ENCODE data around the gene DGKG.

The DGKG gene

DNA sequence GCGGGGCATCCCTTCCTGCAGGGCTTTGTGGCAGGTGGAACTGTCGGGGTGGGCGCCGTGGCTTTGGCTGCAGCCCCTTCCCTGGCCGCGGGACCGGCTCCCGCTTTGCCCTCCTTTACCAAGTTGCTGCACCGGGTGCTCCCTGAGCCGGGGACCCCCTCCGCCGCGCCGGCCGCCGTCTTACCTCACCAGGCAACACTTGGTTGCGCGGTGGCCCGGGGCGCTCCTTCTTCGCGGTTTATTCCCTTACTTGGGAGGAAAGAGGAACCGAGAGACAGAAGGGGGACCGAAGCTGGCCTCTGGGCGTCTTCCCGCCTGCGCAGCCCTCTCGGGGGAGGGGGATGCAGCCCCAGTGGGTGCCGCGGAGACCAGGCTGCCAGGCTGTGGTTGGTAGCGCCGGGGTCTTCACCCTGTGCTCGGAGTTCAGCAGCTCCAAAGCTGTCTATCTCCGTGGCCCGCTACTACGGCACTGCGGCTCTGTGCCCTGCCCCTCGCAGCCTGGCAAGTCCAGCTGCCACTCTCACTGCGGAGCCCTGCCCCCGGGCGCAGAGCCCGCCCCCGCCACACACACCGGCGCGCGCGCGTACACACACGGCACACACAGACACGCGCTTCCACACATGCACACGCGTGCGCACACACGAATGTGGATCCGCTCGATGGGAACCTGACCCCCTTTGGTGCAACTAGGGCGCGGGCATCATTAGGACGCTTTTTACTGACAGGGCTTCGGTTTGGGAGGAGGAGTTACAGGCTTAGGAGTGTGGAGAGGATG lies at the start of gene DGKG:
DGKG (minus strand) TSS at position 473 of the 775 bp plus-strand sequence. CDS start 41,775 bp downstream, outside the sequence.
- Mint-ChIP-seq H3K36me3 (ENCODE audit: low read depth) (no peaks in the 10 kb centered on the region), H3K27me3 (peaks cover 61% of the 10 kb centered on the region), H3K4me3 (peak within 1 kb of the TSS; percentile 47), H3K27ac (no peak within 1 kb of the TSS), H3K4me1 (ENCODE audit: low read depth) (peaks cover 14% of the 10 kb centered on the region), H3K9me3 (no peaks in the 10 kb centered on the region)

DNA sequence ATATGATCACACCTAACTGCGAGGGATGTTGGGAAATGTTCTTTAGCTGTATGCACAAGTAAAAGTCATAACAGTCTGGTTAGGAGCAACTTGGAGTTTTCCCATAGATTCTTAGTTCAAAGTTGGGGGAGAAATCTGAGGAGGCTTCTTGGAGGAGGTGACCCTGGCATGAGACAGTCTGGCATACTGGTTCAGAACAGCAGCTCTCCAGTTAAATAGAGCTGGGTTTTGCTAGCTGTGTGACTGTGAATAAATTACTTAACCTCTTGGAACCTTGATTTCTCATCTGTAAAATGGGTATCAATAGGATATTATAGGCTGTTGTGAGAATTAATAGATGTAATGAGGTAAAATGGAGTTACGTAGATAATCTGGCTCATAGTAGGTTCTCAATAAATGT lies 49.1 kb upstream of the DGKG start:
- Mint-ChIP-seq H3K27me3 (peaks cover 23% of the 10 kb centered on the region), H3K36me3 (ENCODE audit: low read depth) (no peaks in the 10 kb centered on the region), H3K4me3 (no peak overlapping the region), H3K4me1 (ENCODE audit: low read depth) (peaks cover 37% of the 10 kb centered on the region), H3K27ac (no peak overlapping the region), H3K9me3 (no peaks in the 10 kb centered on the region)

DNA sequence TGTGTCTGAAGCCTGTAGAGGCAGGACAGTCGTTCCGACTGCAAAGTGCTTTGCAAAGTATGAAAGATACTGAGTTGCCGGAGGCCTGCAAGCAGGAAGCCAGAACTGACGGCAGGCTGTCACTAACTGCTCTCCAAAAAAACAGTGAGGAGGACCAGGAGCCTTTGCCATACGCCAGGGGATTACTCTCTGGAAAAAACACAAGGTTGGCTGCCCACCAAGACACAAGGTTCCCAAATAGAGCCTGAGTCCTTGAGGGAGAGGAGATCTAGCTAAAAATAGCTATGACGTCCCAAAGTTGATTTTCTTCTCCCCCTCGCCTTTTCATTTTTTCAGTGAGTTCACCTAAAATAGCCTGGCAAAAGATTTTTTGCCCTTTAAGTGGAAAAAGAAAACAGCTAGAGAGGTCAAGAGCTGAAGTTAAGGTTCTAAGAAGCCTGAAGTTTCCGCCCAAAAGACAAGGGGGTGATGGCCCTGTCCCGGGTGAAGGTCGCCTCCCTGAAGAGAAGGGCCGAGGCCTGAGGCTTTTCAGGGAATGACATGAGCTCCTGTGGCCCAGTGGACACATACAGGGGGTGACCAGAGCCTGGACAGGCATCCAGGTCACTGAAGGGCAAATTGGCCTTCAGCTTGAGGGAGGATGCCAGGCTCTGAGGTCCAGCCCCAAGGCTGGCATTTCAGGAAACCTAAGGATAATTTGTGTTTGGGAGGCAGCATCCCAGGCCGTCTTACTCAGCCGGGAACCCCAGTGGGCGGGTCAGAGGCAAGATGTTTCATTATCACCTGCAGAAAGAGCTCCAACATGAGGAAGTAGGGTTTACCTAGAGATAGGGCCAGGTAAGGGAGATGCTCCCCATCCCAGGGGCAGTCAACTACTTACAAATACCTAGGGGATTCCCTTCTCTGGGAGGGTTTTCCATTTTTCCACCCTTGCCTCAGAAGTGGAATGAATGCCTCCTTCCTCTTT lies 44.9 kb upstream of the DGKG start:
- Mint-ChIP-seq H3K4me1 (ENCODE audit: low read depth) (peaks cover 14% of the 10 kb centered on the region), H3K27ac (no peak overlapping the region), H3K27me3 (peaks cover 11% of the 10 kb centered on the region), H3K9me3 (no peaks in the 10 kb centered on the region), H3K4me3 (no peak overlapping the region), H3K36me3 (ENCODE audit: low read depth) (no peaks in the 10 kb centered on the region)

DNA sequence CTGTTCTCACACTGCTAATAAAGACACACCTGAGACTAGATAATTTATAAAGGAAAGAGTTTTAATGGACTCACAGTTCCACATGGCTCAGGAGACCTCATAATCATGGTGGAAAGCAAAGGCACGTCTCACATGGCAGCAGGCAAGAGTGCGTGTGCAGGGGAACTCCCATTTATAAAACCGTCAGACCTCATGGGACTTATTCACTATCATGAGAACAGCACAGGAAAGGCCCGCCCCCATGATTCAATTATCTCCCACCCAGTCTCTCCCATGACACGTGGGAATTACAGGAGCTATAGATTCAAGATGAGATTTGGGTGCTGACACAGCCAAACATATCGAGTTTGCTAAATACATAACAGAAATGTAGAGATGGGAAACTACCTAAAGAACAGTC lies 39.5 kb upstream of the DGKG start:
- H3K4me3 Mint-ChIP-seq, result no peak overlapping the region
- peaks cover 10% of the 10 kb centered on the region for H3K27me3 Mint-ChIP-seq
- H3K4me1 Mint-ChIP-seq (ENCODE audit: low read depth), result peaks cover 10% of the 10 kb centered on the region
- no peaks in the 10 kb centered on the region for H3K36me3 Mint-ChIP-seq (ENCODE audit: low read depth)
- no peak overlapping the region for H3K27ac Mint-ChIP-seq
- H3K9me3 Mint-ChIP-seq, result no peaks in the 10 kb centered on the region

DNA sequence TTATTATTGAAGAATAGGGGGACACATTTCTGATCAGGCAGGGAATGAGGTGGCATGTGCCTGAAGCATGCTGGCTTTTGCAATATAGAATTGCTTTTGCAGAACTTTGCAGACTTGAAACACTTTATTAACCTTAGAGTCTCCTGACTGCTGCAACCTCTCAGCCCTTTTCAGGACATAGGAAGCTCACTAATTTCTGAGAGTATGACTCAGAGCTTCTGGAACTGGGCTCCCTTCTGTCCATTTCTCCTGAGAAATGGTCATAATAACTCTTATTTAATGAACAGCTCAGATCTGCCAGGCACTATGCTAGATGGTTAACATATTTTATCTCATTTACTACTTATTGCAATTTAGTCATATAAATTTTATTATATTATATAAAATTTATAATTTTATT lies 38.6 kb upstream of the DGKG start:
- H3K9me3 Mint-ChIP-seq, result no peaks in the 10 kb centered on the region
- no peak overlapping the region for H3K27ac Mint-ChIP-seq
- H3K4me3 Mint-ChIP-seq, result no peak overlapping the region
- peaks cover 10% of the 10 kb centered on the region for H3K4me1 Mint-ChIP-seq (ENCODE audit: low read depth)
- no peaks in the 10 kb centered on the region for H3K36me3 Mint-ChIP-seq (ENCODE audit: low read depth)
- H3K27me3 Mint-ChIP-seq, result peaks cover 10% of the 10 kb centered on the region

DNA sequence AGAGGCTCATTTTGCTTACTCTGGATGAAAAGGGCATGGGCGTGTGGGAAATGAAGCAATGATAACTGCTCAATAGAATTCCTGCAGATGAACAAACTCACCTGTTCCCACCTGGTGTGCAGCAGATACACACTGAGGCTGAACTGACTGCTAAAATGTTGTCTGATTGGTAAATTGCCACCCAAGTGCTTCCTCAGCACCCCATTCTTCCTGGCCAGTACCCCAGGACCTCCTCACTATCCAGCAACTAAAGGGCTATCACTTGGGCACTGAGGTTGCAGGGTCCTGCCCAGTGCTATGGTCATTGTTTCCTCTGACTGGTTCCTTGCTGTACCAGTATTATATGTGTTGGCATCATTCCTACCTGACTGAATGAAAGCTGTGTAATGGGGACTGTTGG lies 38.0 kb upstream of the DGKG start:
- no peaks in the 10 kb centered on the region for H3K9me3 Mint-ChIP-seq
- H3K27me3 Mint-ChIP-seq, result peaks cover 10% of the 10 kb centered on the region

DNA sequence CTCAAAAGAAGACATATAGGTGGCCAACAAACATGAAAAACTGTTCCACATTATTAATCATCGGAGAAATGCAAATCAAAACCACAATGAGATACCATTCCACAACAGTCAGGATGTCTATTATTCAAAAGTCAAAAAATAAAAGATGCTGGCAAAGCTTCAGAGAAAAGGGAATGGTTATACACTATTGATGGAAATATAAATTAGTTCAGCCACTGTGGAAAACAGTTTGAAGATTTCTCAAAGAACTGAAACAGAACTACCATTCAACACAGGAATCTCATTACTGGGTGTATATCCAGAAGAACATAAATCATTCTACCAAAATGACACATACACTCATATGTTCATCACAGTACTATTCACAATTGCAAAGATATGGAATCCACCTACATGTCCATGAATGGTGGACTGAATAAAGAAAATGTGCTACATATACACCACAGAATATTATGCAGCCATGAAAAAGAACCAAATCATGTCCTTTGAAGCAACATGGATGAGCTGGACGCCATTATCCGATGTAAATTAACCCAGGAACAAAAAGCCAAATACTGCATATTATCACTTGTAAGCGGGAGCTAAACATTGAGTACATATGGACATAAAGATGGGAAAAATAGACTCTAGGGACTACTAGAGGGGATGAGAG lies 32.7 kb upstream of the DGKG start:
- Mint-ChIP-seq H3K36me3 (ENCODE audit: low read depth) (peaks cover 4% of the 10 kb centered on the region), H3K27me3 (peaks cover 11% of the 10 kb centered on the region), H3K4me3 (no peak overlapping the region), H3K4me1 (ENCODE audit: low read depth) (no peaks in the 10 kb centered on the region), H3K9me3 (peaks cover 9% of the 10 kb centered on the region), H3K27ac (no peak overlapping the region)

More for the DNA sequence above, 38.0 kb upstream of the DGKG start:
- Mint-ChIP-seq H3K27ac (no peak overlapping the region), H3K36me3 (ENCODE audit: low read depth) (no peaks in the 10 kb centered on the region), H3K4me1 (ENCODE audit: low read depth) (peaks cover 10% of the 10 kb centered on the region), H3K4me3 (no peak overlapping the region)

DNA sequence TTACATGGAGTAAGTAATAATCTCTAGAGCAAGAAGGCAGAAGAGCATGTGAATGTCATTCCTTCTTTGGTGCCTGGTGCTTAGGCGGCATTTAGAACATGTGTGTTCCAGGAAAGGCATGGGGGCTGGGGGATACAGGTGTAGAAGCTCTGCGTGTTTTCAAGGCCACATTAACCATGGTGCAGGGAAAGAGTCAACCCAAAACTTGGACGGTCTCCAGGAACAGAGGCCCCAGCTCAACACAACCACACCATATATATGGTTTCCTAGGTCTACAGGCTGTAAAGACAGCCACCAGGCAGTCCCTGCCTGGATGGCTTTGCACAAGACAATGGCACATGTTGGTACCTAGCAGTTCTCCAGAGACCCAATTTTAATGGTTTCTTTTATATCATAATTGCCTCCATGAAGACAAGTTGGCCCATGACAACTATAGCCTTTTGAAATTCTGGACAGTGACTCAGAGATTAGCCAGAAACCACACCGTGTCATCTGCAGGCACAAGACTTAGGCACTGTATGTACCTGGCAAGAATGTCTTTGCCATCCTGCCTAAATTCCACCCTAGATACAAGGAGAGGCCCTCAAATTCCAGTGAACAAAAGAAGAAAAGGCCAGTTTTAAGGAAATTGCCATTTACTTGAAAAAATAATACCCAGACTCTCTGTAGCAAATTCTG lies 25.0 kb upstream of the DGKG start:
- peaks cover 9% of the 10 kb centered on the region for H3K4me1 Mint-ChIP-seq (ENCODE audit: low read depth)
- no peaks in the 10 kb centered on the region for H3K27me3 Mint-ChIP-seq
- peaks cover 3% of the 10 kb centered on the region for H3K9me3 Mint-ChIP-seq
- no peak overlapping the region for H3K27ac Mint-ChIP-seq
- no peaks in the 10 kb centered on the region for H3K36me3 Mint-ChIP-seq (ENCODE audit: low read depth)
- H3K4me3 Mint-ChIP-seq, result no peak overlapping the region

DNA sequence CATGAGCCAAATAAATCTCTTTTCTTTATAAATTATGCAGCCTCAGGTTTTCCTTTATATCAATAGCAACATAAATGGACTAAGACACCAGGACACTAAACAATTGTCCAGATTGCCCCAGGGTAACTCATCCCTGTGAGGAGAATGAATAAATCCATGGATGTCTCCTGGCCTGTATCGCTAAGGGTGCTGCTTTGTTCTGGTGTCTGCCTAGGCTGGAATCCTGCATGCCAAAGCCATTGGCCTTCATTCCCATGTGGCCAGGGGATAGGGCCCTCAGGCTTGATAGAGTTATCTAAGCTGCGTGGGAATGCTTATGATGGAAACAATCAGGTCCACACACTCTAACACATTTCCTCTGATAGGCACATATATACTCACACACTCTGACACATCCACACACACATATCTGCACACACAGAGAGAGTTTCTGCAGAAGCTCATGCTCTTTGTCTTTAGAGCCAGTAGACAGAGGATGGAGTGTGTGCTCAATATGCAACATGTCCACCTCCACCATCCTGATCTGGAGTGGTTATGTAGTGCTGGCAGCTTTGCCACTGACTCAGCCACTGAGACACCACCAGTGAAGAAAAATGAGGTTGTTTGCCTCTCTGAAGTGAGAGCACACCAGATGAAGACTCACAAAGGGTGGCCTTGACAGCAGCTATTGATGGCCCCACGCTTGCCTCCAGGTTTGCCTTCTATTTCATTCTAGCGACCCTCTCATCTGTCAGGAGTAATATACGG lies 24.0 kb upstream of the DGKG start:
- Mint-ChIP-seq H3K9me3 (no peaks in the 10 kb centered on the region), H3K27ac (no peak overlapping the region), H3K4me3 (no peak overlapping the region), H3K4me1 (ENCODE audit: low read depth) (peaks cover 18% of the 10 kb centered on the region), H3K27me3 (no peaks in the 10 kb centered on the region), H3K36me3 (ENCODE audit: low read depth) (no peaks in the 10 kb centered on the region)

DNA sequence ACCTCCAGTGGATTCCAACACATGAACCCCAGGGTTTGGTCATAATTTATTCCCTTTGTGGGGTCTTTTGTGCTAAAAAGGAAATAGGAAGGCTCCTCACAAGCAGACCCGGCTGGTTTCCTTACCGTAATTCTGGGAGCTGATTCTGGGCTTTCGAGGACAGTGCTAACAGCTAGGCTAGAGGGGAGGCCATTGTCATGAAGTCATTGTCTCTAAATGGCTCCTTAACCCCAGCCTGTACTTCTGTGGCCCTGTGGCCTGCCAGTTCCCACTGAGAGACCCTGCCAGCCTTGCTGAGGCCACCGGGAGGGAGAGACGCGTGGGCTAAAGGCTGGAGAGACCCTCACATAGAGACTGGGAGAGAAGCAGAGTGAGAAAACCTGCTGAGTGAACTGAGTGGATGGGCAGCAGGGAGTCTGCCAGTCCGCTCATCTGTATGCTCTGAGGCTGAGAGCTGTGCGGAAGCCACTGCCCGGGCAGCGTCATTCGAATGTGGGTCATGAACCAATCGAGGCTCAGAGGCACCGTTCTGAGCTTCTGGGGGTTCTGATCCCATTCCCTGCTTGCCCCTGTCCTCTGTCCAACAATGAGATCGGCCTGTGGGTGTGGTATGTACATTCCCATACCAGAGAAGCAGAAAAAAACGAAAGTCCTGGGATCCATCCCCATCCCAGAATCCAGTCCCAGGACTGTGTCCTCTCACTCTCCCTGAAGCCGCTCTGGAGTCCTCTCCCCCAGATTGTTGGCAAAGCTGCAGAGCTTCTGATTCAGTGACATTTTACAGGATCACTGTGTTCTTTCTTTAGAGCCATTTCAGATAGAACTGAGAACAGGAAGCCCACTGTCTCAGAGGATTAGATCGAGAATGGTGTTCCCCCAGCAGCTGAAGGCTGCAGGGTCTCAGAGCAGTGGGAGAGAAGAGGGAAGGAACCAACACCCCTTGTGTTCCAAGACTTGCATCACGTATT lies 21.3 kb upstream of the DGKG start:
- H3K9me3 Mint-ChIP-seq, result peaks cover 4% of the 10 kb centered on the region
- no peak overlapping the region for H3K4me3 Mint-ChIP-seq
- H3K36me3 Mint-ChIP-seq (ENCODE audit: low read depth), result no peaks in the 10 kb centered on the region
- peaks cover 4% of the 10 kb centered on the region for H3K27me3 Mint-ChIP-seq
- peaks cover 27% of the 10 kb centered on the region for H3K4me1 Mint-ChIP-seq (ENCODE audit: low read depth)
- no peak overlapping the region for H3K27ac Mint-ChIP-seq

DNA sequence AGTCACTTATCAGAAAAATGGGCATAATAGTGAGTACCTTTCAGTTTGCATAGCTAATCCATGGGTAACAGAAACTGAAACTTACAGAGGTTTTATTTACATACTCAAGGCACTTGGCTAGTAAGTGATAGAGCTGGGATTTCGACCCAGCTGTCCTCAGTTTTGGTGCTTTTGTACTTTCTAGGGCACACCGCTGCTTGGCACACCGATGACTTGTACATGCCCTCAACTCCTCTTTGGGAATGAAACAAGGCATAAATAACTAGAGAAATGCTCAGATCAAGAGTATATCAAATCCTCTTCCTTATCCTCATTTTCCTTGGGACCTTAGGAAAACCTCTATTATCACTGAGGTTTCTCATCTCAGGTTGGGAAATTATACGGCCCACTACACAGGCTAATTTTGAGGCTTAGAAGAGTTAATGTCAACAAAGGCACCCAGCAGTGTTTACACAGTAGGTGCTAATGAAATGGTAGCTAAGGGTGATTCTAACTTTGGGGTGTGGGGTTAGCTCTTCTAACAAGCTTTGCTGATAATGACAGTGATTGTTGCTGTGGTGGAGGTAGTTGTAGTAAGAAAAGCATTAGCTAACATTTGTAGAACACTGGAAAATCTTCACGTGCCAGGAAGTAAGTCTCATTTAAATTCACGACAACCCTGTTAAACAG lies 20.3 kb upstream of the DGKG start:
- Mint-ChIP-seq H3K9me3 (peaks cover 10% of the 10 kb centered on the region), H3K27ac (no peak overlapping the region), H3K4me1 (ENCODE audit: low read depth) (peaks cover 27% of the 10 kb centered on the region), H3K4me3 (no peak overlapping the region), H3K36me3 (ENCODE audit: low read depth) (no peaks in the 10 kb centered on the region), H3K27me3 (peaks cover 7% of the 10 kb centered on the region)

DNA sequence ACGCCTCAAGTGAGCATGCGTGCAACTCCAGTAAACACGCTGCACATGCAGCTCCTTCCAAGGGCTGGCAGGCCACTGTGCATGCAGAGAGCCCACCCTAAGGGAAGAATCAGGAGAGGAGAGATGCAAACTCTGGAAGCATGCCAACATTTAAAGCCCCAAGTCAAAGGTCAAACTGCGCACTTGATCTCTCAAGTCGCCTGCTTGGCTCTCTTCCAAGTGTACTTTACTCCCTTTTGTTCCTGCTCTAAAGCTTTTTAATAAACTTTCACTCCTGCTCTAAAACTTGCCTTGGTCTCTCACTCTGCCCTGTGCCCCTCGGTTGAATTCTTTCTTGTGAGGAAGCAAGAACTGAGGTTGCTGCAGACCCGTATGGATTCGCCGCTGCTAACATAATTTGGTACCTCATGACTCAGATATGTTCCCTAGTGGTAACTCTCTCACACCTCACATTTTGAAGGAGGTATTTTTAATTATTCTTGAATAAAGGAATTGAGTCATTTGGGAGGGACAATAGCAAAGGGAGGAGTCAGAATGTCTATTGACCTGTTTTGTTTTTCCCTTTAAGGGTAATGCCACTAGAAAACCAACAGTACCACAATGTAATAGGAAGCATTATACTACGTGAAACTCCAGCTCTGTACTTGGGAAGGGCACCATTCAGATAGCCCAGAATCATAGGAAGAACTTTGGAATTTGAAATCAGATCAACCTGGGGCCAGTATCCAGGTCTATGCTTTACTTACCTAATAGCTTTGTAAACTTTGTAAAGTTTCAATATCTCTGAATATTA lies 19.6 kb upstream of the DGKG start:
- Mint-ChIP-seq H3K36me3 (ENCODE audit: low read depth) (no peaks in the 10 kb centered on the region), H3K9me3 (peaks cover 10% of the 10 kb centered on the region), H3K4me1 (ENCODE audit: low read depth) (peaks cover 22% of the 10 kb centered on the region), H3K4me3 (no peak overlapping the region), H3K27ac (no peak overlapping the region), H3K27me3 (peaks cover 8% of the 10 kb centered on the region)

All from stimulated activated naive CD8-positive, alpha-beta T cell treated with anti-CD3 and anti-CD28 coated beads, Interleukin-15, Interleukin-2, amounts not matched to agents 100 ng/mL and 50 ng/mL, for 24 hours (primary cell).